Measurements from ENCODE around the gene PDE6C.

DNA sequence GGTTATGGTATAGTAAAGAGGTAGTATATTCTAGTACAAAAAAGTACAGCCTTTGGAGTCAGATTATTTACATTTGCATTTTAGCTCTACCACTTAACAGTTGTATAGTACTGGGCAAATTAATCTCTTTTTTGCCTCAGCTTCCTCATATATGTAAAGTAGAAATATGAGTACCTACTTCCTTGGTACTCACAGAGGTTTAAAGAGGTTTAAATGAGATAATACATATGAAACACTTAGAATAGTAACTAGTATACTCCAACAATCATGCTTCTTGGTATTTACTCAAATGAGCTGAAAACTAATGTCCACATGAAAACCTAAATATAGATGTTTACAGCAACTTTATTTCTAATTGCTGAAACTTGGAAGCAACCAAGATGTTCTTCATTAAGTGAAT, 75.4 kb downstream of the PDE6C start:
- TF ChIP-seq YY1 (IDR thresholded peaks at IDR 0.05; ENCODE audit: low read depth) (no peak), TCF12 (IDR thresholded peaks at IDR 0.05) (no peak), JUND (IDR thresholded peaks at IDR 0.05) (no peak)
- TF ChIP-seq, protein P1, sequence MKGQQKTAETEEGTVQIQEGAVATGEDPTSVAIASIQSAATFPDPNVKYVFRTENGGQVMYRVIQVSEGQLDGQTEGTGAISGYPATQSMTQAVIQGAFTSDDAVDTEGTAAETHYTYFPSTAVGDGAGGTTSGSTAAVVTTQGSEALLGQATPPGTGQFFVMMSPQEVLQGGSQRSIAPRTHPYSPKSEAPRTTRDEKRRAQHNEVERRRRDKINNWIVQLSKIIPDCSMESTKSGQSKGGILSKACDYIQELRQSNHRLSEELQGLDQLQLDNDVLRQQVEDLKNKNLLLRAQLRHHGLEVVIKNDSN (IDR thresholded peaks at IDR 0.05; ENCODE audit: borderline replicate concordance, low read depth) = no peak
- TF ChIP-seq, protein P2, sequence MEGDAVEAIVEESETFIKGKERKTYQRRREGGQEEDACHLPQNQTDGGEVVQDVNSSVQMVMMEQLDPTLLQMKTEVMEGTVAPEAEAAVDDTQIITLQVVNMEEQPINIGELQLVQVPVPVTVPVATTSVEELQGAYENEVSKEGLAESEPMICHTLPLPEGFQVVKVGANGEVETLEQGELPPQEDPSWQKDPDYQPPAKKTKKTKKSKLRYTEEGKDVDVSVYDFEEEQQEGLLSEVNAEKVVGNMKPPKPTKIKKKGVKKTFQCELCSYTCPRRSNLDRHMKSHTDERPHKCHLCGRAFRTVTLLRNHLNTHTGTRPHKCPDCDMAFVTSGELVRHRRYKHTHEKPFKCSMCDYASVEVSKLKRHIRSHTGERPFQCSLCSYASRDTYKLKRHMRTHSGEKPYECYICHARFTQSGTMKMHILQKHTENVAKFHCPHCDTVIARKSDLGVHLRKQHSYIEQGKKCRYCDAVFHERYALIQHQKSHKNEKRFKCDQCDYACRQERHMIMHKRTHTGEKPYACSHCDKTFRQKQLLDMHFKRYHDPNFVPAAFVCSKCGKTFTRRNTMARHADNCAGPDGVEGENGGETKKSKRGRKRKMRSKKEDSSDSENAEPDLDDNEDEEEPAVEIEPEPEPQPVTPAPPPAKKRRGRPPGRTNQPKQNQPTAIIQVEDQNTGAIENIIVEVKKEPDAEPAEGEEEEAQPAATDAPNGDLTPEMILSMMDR (IDR thresholded peaks at IDR 0.05) = no peak

Measured in SK-N-SH (cell line).